ENCODE measurements around the gene GRIK3. TPM values are rescaled to one million over a fixed set of nuclear protein-coding genes. Genes with fewer than 3 reads are reported as not detected.

GRIK3 gene
- total RNA-seq, 1 experiment from 2014 or later, result 5.5 TPM

- TF ChIP-seq NFE2L1 (CRISPR knock-in tag; IDR thresholded peaks at IDR 0.05) (no peak), MAX (CRISPR knock-in tag; IDR thresholded peaks at IDR 0.05) (no peak), SMAD4 (CRISPR knock-in tag; IDR thresholded peaks at IDR 0.05) (no peak), PRRX2 (CRISPR knock-in tag; IDR thresholded peaks at IDR 0.05) (no peak), CBFB (CRISPR knock-in tag; IDR thresholded peaks at IDR 0.05; ENCODE audit: low read depth) (no peak), FOXP1 (CRISPR knock-in tag; IDR thresholded peaks at IDR 0.05; ENCODE audit: borderline replicate concordance) (no peak), MXD4 (CRISPR knock-in tag; IDR thresholded peaks at IDR 0.05; ENCODE audit: borderline replicate concordance) (no peak)
These were observed 194.8 kb downstream of the GRIK3 start (continued) for GRCh38 chr1:36839485-36839884.

- ChIA-PET CTCF (interaction anchor here (1.3 to 1.9 kb wide), 2 partner anchors 9 to 26 kb away, joined by 3 to 7 read pairs; no protein-coding TSS in a partner anchor), POLR2A (no interaction called here)
- Mint-ChIP-seq H3K4me3 (no peak overlapping the region), H3K9me3 (no peaks in the 10 kb centered on the region), H3K36me3 (no peaks in the 10 kb centered on the region), H3K4me1 (peaks cover 37% of the 10 kb centered on the region), H3K27ac (no peak overlapping the region), H3K27me3 (ENCODE audit: low read depth) (peaks cover 3% of the 10 kb centered on the region; the same call in 1 of the 2 replicates)
- TF ChIP-seq FOXK1 (CRISPR knock-in tag; IDR thresholded peaks at IDR 0.05), result no peak
- no peak for TF ChIP-seq TCF7 (CRISPR knock-in tag; IDR thresholded peaks at IDR 0.05; ENCODE audit: low read depth)
- ATAC-seq (no peak), DNase-seq (ENCODE audit: low spot score) (no peak)
These were observed 195.4 kb downstream of the GRIK3 start for GRCh38 chr1:36838888-36839287.

- Mint-ChIP-seq H3K4me3 (no peak overlapping the region), H3K36me3 (no peaks in the 10 kb centered on the region), H3K27me3 (ENCODE audit: low read depth) (peaks cover 3% of the 10 kb centered on the region; the same call in 1 of the 2 replicates), H3K9me3 (no peaks in the 10 kb centered on the region), H3K27ac (no peak overlapping the region), H3K4me1 (peaks cover 20% of the 10 kb centered on the region)
- ATAC-seq (no peak), DNase-seq (ENCODE audit: low spot score) (no peak)
- ChIA-PET POLR2A (no interaction called here), CTCF (no interaction called here)
- TF ChIP-seq CREB1 (CRISPR knock-in tag; IDR thresholded peaks at IDR 0.05) (no peak), IRF1 (CRISPR knock-in tag; IDR thresholded peaks at IDR 0.05) (no peak), ATF3 (CRISPR knock-in tag; conservative IDR thresholded peaks at IDR 0.05) (no peak), HMGXB4 (CRISPR knock-in tag; IDR thresholded peaks at IDR 0.05) (no peak), AR (CRISPR knock-in tag; IDR thresholded peaks at IDR 0.05) (no peak), ZNF317 (CRISPR knock-in tag; IDR thresholded peaks at IDR 0.05; ENCODE audit: borderline replicate concordance, low read depth) (no peak), ZNF138 (CRISPR knock-in tag; conservative IDR thresholded peaks at IDR 0.05) (no peak), SOX15 (CRISPR knock-in tag; IDR thresholded peaks at IDR 0.05) (no peak), ERG (CRISPR knock-in tag; IDR thresholded peaks at IDR 0.05) (no peak), ZNF281 (CRISPR knock-in tag; IDR thresholded peaks at IDR 0.05) (no peak), HMGA2 (CRISPR knock-in tag; IDR thresholded peaks at IDR 0.05) (no peak), ZSCAN18 (CRISPR knock-in tag; IDR thresholded peaks at IDR 0.05) (no peak), NR2C2 (CRISPR knock-in tag; IDR thresholded peaks at IDR 0.05) (no peak), JUN (CRISPR knock-in tag; IDR thresholded peaks at IDR 0.05) (no peak), MAX (CRISPR knock-in tag; IDR thresholded peaks at IDR 0.05) (no peak)
These were observed 197.4 kb downstream of the GRIK3 start for GRCh38 chr1:36836916-36837315.

All from WTC11 (cell line).